HG02798 (cell line): ENCODE data around the gene TSSK1B.
"Not testable (repeated sequence)": the region's sequence is repeated elsewhere in the genome, so short reads cannot be mapped to it uniquely, and the experiment has no call there.

Experiments used
- ATAC-seq: cut with Tn5 transposase; IDR thresholded peaks from one replicate; pipeline ENCODE4 v1.9.1; 2021; ENCODE audit warnings: mild to moderate bottlenecking; ENCODE audit not compliant: unreplicated experiment, poor library complexity

Gene TSSK1B

DNA sequence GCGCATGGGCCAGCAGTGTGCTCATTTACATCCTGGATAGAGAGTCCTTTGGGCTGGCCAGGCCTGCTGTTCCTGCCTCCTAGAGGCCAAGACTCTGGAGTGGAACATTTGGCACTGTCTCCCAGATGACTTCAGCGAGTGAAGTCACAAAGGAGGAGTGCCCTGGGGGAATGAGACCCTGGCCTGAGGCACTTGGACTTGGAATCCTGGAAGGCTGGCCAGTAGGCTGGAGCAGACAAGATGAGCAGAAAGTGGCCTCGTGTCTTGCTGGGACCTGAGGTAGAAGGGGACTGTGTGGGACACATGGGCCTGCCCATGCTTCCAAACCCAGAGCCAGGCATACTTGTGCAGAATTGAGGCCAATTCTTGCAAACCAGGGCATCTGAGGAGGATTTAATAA, at the start of gene TSSK1B:
TSS of gene TSSK1B (minus strand) at position 101 of the 400 bp plus-strand sequence. CDS start 150 bp downstream, outside the sequence.
- ATAC-seq: no peak

DNA sequence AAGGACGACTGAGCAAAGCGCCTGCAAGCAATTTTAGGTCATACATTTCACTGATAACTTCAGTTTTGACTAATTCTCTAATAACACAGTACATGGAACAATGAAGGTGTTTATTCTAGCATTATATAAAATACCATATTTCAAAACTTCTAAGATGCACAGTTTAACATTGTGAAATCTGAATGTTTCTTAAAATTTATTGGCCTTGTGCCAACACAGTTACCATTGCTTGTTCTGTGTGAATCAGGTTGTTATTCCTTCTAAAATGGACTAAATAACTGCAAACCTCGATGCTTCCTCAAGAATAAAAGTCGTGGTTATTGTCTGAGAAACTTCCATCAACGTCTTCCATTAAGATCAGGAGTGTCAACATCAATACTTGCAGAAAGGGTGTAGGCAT, 45.5 kb upstream of the TSSK1B start:
- ATAC-seq: no peak

- ATAC-seq: no peak
These were observed 43.9 kb upstream of the TSSK1B start for GRCh38 chr5:113478691-113479090.

- ATAC-seq: no peak
These were observed 39.4 kb upstream of the TSSK1B start for GRCh38 chr5:113474100-113474728.

DNA sequence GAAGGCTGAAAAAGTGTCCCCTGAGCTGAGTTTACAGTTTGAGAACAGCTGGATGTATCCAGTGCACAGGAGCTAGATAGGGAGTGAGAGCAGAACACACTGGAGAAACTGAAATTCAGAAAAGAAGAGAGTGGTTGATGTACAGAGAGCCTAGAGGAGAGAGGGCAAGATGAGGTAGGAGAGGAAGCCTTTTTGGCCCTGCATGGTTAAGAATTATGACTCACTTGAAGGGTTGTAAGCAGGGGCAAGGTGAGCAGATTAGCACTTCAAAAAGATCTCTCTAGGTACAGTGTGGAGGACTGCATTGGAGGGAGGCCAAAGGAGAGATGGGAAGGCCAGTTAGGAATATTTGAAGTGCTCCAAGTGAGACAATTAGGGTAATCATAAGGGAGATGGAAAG, 28.2 kb upstream of the TSSK1B start:
- no peak for ATAC-seq

- not testable (repeated sequence) for ATAC-seq
These were observed 22.3 kb upstream of the TSSK1B start for GRCh38 chr5:113457106-113457505.

DNA sequence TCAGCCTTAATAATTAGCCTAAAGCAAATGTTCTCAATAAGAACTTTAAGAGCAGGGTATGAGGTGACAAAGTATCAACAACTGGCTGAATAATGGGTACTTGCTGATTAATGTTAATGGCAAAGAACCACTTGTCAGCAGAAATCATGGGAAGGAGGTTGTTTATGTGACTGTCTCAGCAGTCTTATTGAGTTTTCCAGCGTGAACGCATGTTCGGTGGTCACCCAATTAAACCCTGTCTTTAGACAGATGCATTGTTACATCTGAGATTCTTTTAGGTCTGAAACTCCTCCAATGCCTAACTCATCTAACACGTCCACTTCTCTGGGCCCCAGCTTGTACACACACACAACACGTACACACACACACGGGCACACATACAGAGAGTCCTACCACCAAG, 18.2 kb upstream of the TSSK1B start:
- no peak for ATAC-seq

DNA sequence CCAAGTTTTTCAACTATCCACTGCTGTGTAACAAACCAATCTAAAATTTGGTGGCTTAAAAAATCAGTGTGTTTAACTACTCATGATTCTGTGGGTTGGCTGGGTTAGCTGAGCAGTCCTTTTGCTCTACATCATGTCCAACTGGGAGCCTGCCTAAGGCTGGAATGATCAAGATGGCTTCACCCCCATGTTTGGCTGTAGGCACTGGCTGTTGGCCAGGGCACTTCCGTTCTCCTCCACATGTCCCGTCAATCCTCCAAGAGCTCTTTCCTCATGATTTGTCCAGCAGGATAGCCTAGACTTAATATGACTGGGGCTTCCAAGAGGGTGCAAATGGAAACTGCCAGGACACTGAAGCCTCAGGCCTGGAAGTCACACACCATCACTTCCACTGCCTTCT, 17.0 kb upstream of the TSSK1B start:
- no peak for ATAC-seq

DNA sequence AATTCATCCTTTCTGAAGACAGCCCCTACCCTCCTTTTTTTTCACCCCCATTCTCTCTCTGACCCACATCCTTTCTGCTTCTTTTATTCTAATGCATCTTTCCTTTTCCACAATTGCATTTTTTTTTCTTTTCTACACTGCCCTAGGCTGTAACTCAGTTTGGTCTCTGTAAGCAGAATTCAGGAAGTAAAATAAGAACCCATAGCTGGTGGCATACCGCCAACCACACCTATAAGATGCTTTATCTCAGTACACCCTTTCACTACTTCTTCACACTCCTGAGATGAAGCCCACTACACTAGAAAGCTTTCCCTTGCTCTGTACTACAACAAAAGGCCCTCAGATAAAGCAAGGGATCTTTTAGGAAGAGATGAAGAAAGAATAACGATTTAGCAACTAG, 16.1 kb upstream of the TSSK1B start:
- ATAC-seq: no peak

DNA sequence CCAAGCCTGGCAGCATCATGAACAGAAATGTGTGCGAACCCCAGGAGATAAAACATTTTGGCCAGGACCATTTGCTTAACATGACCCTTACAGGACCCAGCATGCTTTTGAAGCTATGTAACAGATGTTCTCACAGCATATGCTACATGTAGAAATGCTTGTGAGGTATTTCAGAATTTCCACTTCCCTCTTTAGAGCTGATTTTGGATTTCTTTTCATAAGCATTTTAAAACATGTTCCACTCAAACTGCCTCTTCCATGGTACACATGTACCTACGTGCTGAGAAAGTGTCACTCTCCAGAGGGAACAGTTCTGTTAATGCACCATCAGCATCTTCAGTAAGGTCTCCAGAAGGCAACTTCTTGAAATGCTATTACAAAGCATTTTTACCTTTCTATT, 15.7 kb upstream of the TSSK1B start:
- no peak for ATAC-seq

GRCh38 chr5:113448252-113448651, 13.5 kb upstream of the TSSK1B start:
- ATAC-seq: no peak

DNA sequence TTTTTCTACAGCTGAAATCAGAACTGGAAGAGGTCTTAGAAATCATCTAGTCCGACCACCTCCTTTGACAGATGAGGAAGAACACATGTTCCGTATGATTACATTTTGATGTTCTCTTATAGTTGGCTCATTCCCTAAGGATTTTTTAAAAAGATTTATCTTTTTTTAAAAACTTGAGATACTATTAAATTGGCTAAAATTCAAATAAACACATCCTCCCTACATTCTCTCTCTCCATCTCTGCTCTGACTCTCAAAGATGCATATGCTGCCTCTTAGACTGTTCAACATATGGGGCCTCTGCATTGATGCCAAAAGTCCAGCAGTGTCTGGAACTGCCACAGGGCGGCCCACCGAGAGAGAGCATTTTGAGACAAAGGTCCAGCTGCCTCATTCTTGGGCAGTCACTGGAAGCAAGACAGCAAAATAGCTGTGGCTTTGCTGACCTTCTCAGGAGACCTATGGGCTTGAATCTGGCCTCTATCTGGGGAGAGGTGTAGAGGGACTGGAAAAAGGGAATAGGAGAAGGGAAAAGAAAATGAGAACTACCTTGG, 12.8 kb upstream of the TSSK1B start:
- no peak for ATAC-seq

GRCh38 chr5:113446358-113446927, 11.7 kb upstream of the TSSK1B start:
- no peak for ATAC-seq

DNA sequence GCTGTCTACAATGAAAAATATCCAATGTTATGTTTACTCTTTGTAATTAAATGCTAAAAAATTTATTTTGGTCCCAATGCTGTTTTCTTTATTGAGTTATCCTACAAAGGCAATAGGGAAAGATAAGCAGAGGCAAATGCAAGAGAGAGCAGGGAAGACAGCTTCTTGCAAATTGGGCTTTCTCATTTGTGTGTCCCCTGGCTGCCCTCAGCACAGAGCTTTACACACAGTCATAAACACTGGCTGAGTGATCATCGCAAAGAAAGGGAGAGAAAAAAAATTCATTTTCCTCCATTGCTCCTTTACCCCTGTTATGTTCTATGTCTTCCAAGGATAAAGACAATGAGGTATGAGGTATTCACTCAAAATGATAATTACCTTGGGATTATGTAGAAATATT, 2.3 kb upstream of the TSSK1B start:
- no peak for ATAC-seq

GRCh38 chr5:113435575-113435974, 786 bp upstream of the TSSK1B start:
- ATAC-seq: no peak

DNA sequence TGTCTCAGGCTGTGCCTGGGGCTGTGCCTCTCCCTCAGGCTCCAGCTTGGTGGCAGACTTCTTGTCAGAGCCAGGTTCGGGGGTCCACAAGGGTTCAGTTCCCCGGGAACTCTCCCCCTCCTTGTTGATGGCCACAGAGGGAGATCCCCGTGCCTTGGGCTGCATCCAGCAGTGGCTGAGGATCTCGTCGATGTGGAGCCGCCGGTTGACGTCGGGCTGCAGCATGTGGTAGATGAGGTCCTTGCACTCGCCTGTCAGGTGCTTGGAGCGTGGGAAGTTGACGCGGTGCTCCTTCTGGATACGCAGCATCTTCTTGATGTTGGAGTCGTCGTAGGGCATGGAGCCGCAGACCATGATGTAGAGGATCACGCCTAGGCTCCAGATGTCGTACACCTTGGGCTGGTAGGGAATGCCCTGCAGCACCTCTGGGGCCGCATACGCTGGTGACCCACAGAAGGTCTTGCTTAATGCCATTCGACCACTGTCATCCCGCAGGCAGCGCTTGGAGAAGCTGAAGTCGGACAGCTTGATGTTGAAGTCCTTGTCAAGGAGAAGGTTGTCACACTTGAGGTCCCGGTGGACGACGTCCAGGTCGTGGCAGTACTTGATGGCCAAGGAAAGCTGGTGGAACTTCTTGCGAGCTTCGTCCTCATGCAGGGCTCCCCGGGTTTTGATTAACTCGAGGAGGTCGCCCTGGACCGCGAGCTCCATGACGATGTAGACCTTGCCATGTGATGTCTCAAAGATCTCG, 752 bp downstream of the TSSK1B start:
- no peak for ATAC-seq

DNA sequence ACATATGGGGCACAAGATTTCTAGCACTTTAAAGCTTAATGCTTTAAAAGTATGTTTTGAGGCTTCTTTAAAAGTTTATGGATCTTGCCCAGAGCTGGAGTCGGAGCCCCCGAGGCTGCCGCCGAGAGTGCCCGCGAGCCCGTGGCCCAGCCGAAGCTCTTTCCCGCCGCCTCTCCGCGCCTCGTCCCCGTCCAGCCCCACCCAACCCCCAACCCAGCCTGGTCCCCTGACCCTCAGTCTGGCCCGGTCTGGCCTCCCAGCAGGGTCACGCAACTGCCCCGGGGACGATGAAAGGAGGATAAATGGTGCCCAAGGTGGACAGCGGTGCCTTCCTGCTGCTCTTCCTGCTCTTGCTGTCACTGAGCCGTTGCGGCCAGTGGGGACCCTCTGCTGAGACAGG, 1.7 kb downstream of the TSSK1B start:
- no peak for ATAC-seq

- no peak for ATAC-seq
These were observed 6.8 kb downstream of the TSSK1B start for GRCh38 chr5:113427871-113428574.

GRCh38 chr5:113425909-113426308, 8.9 kb downstream of the TSSK1B start:
- ATAC-seq: no peak

- ATAC-seq: no peak
These were observed 13.1 kb downstream of the TSSK1B start for GRCh38 chr5:113421693-113422092.

- no peak for ATAC-seq
These were observed 29.3 kb downstream of the TSSK1B start for GRCh38 chr5:113405530-113405929.
